ENCODE results near the gene KRT14.

The KRT14 gene

GRCh38 chr17:41617698-41618097 lies 31.0 kb upstream of the KRT14 start:
- TF ChIP-seq SIN3A (IDR thresholded peaks at IDR 0.05; ENCODE audit: borderline replicate concordance, insufficient read depth, low read length): no peak
- no peak for TF ChIP-seq POLR2AphosphoS5 (IDR thresholded peaks at IDR 0.05; ENCODE audit: low read depth, low read length)
- TF ChIP-seq FOXP2 (optimal IDR thresholded peaks at IDR 0.05; ENCODE audit: borderline replicate concordance, extremely low read depth, extremely low read length, insufficient read depth): no peak
- TF ChIP-seq, protein P1, sequence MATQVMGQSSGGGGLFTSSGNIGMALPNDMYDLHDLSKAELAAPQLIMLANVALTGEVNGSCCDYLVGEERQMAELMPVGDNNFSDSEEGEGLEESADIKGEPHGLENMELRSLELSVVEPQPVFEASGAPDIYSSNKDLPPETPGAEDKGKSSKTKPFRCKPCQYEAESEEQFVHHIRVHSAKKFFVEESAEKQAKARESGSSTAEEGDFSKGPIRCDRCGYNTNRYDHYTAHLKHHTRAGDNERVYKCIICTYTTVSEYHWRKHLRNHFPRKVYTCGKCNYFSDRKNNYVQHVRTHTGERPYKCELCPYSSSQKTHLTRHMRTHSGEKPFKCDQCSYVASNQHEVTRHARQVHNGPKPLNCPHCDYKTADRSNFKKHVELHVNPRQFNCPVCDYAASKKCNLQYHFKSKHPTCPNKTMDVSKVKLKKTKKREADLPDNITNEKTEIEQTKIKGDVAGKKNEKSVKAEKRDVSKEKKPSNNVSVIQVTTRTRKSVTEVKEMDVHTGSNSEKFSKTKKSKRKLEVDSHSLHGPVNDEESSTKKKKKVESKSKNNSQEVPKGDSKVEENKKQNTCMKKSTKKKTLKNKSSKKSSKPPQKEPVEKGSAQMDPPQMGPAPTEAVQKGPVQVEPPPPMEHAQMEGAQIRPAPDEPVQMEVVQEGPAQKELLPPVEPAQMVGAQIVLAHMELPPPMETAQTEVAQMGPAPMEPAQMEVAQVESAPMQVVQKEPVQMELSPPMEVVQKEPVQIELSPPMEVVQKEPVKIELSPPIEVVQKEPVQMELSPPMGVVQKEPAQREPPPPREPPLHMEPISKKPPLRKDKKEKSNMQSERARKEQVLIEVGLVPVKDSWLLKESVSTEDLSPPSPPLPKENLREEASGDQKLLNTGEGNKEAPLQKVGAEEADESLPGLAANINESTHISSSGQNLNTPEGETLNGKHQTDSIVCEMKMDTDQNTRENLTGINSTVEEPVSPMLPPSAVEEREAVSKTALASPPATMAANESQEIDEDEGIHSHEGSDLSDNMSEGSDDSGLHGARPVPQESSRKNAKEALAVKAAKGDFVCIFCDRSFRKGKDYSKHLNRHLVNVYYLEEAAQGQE (IDR thresholded peaks at IDR 0.05; ENCODE audit: insufficient read depth in 1 of 2, low read depth in 2 of 2, low read length in 2 of 2): no peak
- no peak for TF ChIP-seq TAF1 (IDR thresholded peaks at IDR 0.05; ENCODE audit: borderline replicate concordance, insufficient read depth, low read length)

DNA sequence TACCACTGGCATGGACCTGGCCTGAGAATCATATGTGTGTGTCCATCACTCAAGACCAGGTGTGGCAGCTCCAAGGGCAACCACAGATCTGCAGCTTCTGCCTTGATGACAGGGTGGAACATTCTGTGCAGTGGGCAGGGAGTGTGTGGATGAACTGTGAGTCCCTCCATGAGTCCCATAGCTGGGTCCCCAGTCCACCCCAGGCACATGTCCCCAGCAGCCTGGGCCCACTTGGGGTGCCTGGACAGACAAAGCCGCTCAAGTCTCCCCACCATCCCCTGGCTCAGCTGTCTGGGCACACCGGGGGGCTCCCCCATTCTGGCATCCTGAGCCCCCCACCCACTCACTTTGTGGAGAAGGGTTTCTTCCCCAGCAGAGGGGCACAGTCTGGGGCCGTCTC lies 30.4 kb upstream of the KRT14 start:
- TF ChIP-seq FOXP2 (optimal IDR thresholded peaks at IDR 0.05; ENCODE audit: borderline replicate concordance, extremely low read depth, extremely low read length, insufficient read depth): no peak
- TF ChIP-seq TAF1 (IDR thresholded peaks at IDR 0.05; ENCODE audit: borderline replicate concordance, insufficient read depth, low read length): no peak
- no peak for TF ChIP-seq SIN3A (IDR thresholded peaks at IDR 0.05; ENCODE audit: borderline replicate concordance, insufficient read depth, low read length)
- TF ChIP-seq, protein P1 (IDR thresholded peaks at IDR 0.05; ENCODE audit: insufficient read depth in 1 of 2, low read depth in 2 of 2, low read length in 2 of 2): no peak
- TF ChIP-seq POLR2AphosphoS5 (IDR thresholded peaks at IDR 0.05; ENCODE audit: low read depth, low read length): no peak

DNA sequence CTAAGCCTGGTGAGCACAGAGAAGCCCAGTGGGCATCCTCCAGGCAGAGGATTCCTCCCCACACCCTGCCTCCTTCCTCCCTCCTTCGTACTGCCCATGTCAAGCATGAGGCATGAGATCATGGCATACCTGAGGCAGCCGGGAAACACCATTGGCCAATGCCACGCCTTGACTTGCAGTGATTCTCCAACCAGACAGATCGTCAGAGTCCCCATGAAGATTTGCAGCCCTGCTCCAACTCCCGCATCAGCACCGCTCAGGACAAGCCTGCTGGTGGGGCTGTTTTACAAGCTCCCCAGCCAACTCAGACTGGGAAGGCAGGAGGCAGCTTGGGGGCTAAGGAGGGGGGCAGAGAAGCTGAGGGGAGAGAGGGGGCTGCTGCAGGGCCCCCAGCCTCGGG lies 28.8 kb upstream of the KRT14 start:
- TF ChIP-seq, protein P1 (IDR thresholded peaks at IDR 0.05; ENCODE audit: insufficient read depth in 1 of 2, low read depth in 2 of 2, low read length in 2 of 2): no peak
- no peak for TF ChIP-seq FOXP2 (optimal IDR thresholded peaks at IDR 0.05; ENCODE audit: borderline replicate concordance, extremely low read depth, extremely low read length, insufficient read depth)

DNA sequence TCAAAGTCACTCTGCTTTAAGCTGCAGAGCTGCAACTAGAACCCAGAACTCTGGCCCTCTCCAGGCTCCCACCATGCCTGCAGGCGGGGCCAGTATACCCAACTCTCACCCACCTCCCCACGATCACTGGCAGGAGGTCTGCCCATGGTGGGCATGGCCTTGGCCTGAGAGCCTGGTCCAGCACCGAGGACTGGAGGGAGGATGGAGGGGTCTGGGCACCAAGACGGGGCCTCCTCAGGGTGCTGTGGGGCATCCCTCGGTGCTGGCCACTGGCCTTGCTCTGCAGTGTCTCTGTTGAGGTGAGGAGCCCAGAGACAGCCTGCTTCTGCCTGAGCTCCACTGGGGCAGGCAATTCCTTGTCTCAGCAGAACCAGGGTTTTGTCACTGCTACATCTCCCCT lies 27.4 kb upstream of the KRT14 start:
- TF ChIP-seq SIN3A (IDR thresholded peaks at IDR 0.05; ENCODE audit: borderline replicate concordance, insufficient read depth, low read length) (no peak), TAF1 (IDR thresholded peaks at IDR 0.05; ENCODE audit: borderline replicate concordance, insufficient read depth, low read length) (no peak), POLR2AphosphoS5 (IDR thresholded peaks at IDR 0.05; ENCODE audit: low read depth, low read length) (no peak), FOXP2 (optimal IDR thresholded peaks at IDR 0.05; ENCODE audit: borderline replicate concordance, extremely low read depth, extremely low read length, insufficient read depth) (no peak)
- TF ChIP-seq, protein P1 (IDR thresholded peaks at IDR 0.05; ENCODE audit: insufficient read depth in 1 of 2, low read depth in 2 of 2, low read length in 2 of 2): no peak

Data from PFSK-1 (cell line).